Ascending aorta (tissue), 2 donors: ENCODE data around the gene R3HDM1. TPM values are rescaled to one million over a fixed set of nuclear protein-coding genes. Genes with fewer than 3 reads are reported as not detected.
"Not testable (repeated sequence)": the region's sequence is repeated elsewhere in the genome, so short reads cannot be mapped to it uniquely, and the experiment has no call there.

Experiments
- DNase-seq, 2 donors: peaks; one replicate each; pipeline ENCODE4 v3.0.0-alpha.2; 2019; ENCODE audit warnings: low spot score in 2 of 2
- H3K27ac ChIP-seq, 2 donors: fragments of 200-600 bp; sonication (generic); one replicate each; pipeline ENCODE4 v1.5.1; 2016 to 2017; ENCODE audit warnings: mild to moderate bottlenecking in 1 of 2
- H3K27me3 ChIP-seq: fragments of 200-600 bp; sonication (generic); one replicate; pipeline ENCODE4 v1.5.1; 2017
- H3K36me3 ChIP-seq, 2 donors: fragments of 200-600 bp; sonication (generic); one replicate each; pipeline ENCODE4 v1.5.1; 2016
- H3K4me1 ChIP-seq, 2 donors: fragments of 200-600 bp; sonication (generic); one replicate each; pipeline ENCODE4 v1.5.1; 2016 to 2017; ENCODE audit warnings: mild to moderate bottlenecking in 1 of 2
- H3K4me3 ChIP-seq, 2 donors: fragments of 200-600 bp; sonication (generic); one replicate each; pipeline ENCODE4 v1.5.1; 2016 to 2017; ENCODE audit warnings: mild to moderate bottlenecking in 1 of 2
- H3K9me3 ChIP-seq, 2 donors: fragments of 200-600 bp; sonication (generic); one replicate each; pipeline ENCODE4 v1.5.1; 2016
- CTCF ChIP-seq, 3 experiments: fragments of 200-600 bp in 2 of 3; fragments of 450-650 bp in 1 of 3; sonication (generic) in 2 of 3; IDR thresholded peaks; one replicate each; pipeline ENCODE4 v1.5.1; 2016 to 2019; ENCODE audit warnings: antibody characterized with exemption in 3 of 3, mild to moderate bottlenecking in 1 of 3, moderate library complexity in 1 of 3
- intact Hi-C: fragments of 100-400 bp; cut with DNase I; formaldehyde crosslinking; loops from one replicate; pipeline ENCODE4 v1.15.1; 2023
- total RNA-seq: library from RNA; depleted of rRNA; stranded (reverse); fragments of >200 nt; gene quantifications from one replicate; pipeline ENCODE4 v1.1.0, GENCODE V29; 2016

R3HDM1 gene
- total RNA-seq, 1 donor from 2014 or later = 5.0 TPM

- Histone ChIP-seq H3K27me3 (no peaks in the 10 kb centered on the region), H3K27ac (no peak overlapping the region), H3K4me1 (no peaks in the 10 kb centered on the region), H3K4me3 (no peak overlapping the region), H3K9me3 (no peaks in the 10 kb centered on the region), H3K36me3 (no peaks in the 10 kb centered on the region)
- intact Hi-C loops = no loop called here
- no peak for DNase-seq
- TF ChIP-seq CTCF (IDR thresholded peaks at IDR 0.05) = no peak
Observed at GRCh38 chr2:135617501-135618015, 86.3 kb downstream of the R3HDM1 start.

DNA sequence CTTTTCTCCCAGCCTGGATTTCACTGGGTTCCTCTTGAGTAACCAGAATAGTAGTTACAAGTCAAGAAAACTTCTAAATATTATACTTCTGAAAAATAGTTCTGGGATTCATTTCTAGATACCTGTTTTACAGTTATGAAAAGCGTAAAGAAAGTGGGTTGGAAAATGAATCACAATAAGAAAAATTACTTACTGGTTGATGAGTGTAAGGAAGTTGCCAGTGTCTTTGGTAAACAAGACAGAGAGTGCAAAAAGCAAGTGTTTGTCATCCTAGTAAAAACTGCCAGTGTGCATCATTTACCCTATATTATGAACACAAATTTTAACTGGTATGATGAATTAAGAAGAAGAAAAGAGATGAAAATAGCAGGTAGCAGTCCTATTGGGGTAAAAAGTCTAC, 88.9 kb downstream of the R3HDM1 start:
- Histone ChIP-seq H3K4me1 (no peaks in the 10 kb centered on the region), H3K4me3 (no peak overlapping the region), H3K9me3 (no peaks in the 10 kb centered on the region), H3K27me3 (no peaks in the 10 kb centered on the region), H3K36me3 (no peaks in the 10 kb centered on the region), H3K27ac (no peak overlapping the region)
- DNase-seq = no peak
- TF ChIP-seq CTCF (IDR thresholded peaks at IDR 0.05) = no peak
- intact Hi-C loops = no loop called here

DNA sequence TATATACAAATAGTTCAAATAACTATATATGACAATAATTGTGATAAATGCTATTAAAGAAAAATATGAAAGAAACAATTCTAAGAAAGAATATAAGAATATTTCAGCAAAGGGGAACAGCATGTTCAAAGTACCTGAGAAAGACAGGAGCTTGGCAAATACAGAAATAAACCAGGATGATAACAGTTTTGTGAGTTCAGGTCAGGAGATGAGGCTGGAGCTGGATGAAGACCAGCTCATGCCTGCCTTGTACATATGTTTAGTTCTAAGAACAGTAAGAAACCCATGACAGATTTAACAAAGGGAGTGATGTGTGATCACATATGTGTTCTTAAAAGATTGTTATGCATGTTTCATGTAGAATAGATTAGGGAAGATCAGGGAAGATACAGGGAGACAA, 98.2 kb downstream of the R3HDM1 start:
- no peak for DNase-seq
- Histone ChIP-seq H3K36me3 (no peaks in the 10 kb centered on the region), H3K4me3 (no peak overlapping the region), H3K27ac (no peak overlapping the region), H3K4me1 (no peaks in the 10 kb centered on the region), H3K9me3 (no peaks in the 10 kb centered on the region), H3K27me3 (no peaks in the 10 kb centered on the region)
- intact Hi-C loops = no loop called here
- TF ChIP-seq CTCF (IDR thresholded peaks at IDR 0.05) = no peak

DNA sequence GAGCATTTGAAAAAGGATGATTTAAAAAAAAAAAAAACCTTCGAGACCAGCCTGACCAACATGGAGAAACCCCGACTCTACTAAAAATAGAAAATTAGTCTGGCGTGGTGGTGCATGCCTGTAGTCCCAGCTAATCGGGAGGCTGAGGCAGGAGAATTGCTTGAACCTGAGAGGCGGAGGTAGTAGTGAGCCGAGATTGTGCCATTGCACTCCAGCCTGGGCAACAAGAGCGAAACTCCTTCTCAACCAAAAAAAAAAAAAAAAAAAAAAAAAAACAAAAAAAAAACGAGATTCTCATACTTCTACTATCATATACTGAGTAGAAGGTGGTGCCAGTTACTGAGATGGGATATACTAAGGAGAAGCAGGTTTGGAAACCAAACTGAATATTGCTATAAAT, 98.8 kb downstream of the R3HDM1 start:
- H3K27me3 ChIP-seq, intact Hi-C loops, H3K9me3 ChIP-seq, DNase-seq, H3K27ac ChIP-seq, H3K36me3 ChIP-seq, H3K4me1 ChIP-seq, H3K4me3 ChIP-seq: not testable (repeated sequence)

DNA sequence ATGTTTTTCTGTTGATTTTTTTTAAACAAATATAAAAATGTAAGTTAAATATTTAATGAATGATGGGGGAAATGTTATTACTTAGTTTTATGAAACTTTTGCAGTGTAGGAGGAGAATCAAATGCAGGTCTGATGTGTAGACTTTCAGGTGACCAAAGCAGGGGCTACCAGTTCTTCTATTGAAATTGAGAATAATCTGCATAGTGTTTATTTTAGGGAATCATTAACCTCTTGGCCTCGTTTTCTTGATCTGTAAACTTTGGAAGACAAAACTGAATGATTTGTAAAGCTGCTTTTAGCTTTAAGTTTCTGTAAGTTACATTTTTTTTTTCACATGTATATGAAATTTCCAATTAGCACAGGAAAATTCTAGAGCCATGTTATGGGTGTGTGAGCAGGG, 99.2 kb downstream of the R3HDM1 start:
- no peaks in the 10 kb centered on the region for H3K27me3 ChIP-seq
- H3K27ac ChIP-seq = no peak overlapping the region
- H3K4me1 ChIP-seq = no peaks in the 10 kb centered on the region
- no peak for DNase-seq
- no peaks in the 10 kb centered on the region for H3K9me3 ChIP-seq
- intact Hi-C loops = no loop called here
- no peak for TF ChIP-seq CTCF (IDR thresholded peaks at IDR 0.05)
- H3K4me3 ChIP-seq = no peak overlapping the region
- H3K36me3 ChIP-seq = no peaks in the 10 kb centered on the region

DNA sequence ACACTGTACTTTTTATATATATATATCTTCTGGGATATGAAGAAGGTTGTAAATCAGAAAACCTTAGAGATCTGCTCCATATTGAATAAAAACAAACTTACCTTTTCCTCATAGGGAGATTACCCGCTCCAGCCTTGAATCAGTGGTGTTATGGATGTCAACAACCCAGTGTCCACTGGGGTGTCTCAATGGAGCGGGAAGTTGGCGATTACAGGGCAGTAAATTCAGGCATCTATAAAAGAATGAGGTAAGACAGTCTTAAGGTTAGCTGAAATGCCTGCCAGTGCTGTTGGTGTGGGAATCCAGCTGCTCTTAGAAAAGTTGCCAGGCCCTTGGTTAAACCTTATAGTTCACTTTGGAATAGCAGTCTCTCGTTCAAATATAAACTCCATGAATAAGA, 102.3 kb downstream of the R3HDM1 start:
- Histone ChIP-seq H3K4me1 (no peaks in the 10 kb centered on the region), H3K4me3 (no peak overlapping the region), H3K9me3 (no peaks in the 10 kb centered on the region), H3K36me3 (peaks cover 0 to 19% of the 10 kb centered on the region in 2 donors), H3K27ac (no peak overlapping the region), H3K27me3 (no peaks in the 10 kb centered on the region)
- TF ChIP-seq CTCF (IDR thresholded peaks at IDR 0.05) = no peak
- intact Hi-C loops = no loop called here
- no peak for DNase-seq
